Astrocyte of the hippocampus (primary cell): Measurements from ENCODE around the gene ENO2.

Experiments used
- DNase-seq: peaks from one replicate; pipeline ENCODE4 v3.0.0; 2011; ENCODE audit warnings: low read depth, low spot score

The ENO2 gene

GRCh38 chr12:6912164-6912935, 2.0 kb upstream of the ENO2 start:
- no peak for DNase-seq

GRCh38 chr12:6914947-6915788, 788 bp downstream of the ENO2 start:
- no peak for DNase-seq

- DNase-seq = no peak
Observed at GRCh38 chr12:6915789-6916285, 1.5 kb downstream of the ENO2 start.

DNA sequence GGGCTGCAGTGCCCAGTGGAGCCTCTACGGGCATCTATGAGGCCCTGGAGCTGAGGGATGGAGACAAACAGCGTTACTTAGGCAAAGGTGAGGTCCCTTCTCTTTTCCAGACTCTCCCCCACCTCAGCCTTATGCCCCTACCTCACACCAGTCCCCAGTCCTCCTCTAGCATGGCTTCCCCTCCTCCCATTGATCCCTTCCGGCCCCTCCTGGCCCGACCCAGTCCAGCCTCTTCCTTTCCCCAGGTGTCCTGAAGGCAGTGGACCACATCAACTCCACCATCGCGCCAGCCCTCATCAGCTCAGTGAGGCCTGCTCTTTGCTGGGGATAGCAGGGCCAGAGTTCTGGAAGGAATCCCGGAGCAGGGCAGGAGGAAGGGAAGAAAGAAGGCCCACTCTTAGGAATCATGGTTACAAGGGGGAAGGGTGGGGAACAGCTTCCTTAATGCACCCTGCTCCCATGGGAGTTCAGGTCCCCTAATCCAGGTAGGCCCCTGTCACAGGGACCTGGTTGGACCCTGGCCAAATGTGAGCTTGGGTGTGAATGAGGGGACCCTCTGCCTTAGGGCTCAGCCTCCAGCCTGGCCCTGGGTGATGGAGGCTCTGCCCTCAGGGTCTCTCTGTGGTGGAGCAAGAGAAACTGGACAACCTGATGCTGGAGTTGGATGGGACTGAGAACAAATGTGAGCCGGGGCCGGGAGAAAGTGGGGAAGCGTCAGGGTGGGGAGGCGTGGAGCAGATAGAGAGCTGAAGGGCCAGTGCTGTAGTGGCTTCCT, 2.2 kb downstream of the ENO2 start:
- no peak for DNase-seq

GRCh38 chr12:6917491-6918231, 3.3 kb downstream of the ENO2 start:
- peak; percentile 68 for DNase-seq

- no peak for DNase-seq
Observed at GRCh38 chr12:6919588-6919987, 5.2 kb downstream of the ENO2 start.

DNA sequence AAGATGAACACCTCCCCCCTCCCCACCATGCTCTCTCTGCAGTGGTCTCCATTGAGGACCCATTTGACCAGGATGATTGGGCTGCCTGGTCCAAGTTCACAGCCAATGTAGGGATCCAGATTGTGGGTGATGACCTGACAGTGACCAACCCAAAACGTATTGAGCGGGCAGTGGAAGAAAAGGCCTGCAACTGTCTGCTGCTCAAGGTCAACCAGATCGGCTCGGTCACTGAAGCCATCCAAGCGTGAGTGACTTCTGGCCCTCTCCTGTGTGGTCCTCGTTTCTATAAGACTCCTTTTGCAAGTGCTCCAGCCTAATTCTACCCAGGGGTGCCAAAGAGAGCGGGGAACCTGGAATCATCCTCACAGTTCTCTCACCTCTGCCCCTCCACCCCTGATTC, 7.2 kb downstream of the ENO2 start:
- DNase-seq = no peak

DNA sequence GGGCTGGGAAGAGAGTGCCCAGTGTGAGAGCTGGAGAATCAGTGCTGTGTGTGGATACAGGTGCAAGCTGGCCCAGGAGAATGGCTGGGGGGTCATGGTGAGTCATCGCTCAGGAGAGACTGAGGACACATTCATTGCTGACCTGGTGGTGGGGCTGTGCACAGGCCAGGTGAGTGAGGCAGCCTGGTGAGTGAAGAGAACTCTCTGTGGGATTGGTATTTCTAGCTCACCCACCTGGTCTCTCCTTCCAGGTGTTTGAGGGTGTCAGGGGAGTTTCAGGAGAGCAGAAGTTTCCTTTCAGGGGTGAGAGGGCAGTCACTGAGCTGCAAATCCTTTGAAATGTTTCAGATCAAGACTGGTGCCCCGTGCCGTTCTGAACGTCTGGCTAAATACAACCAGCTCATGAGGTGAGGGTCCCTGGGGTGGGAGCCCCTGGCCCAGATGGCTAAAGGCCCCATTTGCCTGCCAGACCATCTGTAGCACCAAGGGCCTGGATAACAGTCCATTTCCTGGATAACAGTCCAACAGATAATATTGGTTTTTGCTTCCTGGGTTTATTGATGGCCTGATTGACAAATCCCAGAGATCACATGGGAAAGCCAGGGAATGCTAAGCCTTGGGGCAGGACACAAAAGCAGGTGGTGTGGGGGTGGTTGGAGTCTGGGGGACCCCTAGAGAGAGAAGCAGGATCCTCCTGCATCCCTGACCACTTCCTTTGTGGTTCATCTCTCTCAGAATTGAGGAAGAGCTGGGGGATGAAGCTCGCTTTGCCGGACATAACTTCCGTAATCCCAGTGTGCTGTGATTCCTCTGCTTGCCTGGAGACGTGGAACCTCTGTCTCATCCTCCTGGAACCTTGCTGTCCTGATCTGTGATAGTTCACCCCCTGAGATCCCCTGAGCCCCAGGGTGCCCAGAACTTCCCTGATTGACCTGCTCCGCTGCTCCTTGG, 7.9 kb downstream of the ENO2 start:
- DNase-seq = no peak

DNA sequence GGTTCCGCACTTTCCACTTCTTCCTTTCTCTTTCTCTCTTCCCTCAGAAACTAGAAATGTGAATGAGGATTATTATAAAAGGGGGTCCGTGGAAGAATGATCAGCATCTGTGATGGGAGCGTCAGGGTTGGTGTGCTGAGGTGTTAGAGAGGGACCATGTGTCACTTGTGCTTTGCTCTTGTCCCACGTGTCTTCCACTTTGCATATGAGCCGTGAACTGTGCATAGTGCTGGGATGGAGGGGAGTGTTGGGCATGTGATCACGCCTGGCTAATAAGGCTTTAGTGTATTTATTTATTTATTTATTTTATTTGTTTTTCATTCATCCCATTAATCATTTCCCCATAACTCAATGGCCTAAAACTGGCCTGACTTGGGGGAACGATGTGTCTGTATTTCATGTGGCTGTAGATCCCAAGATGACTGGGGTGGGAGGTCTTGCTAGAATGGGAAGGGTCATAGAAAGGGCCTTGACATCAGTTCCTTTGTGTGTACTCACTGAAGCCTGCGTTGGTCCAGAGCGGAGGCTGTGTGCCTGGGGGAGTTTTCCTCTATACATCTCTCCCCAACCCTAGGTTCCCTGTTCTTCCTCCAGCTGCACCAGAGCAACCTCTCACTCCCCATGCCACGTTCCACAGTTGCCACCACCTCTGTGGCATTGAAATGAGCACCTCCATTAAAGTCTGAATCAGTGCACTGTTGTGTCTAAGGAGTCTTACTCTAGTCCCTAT, 8.8 kb downstream of the ENO2 start:
- DNase-seq = no peak

GRCh38 chr12:6923851-6924250, 9.5 kb downstream of the ENO2 start:
- DNase-seq = no peak

GRCh38 chr12:6925239-6925539, 10.8 kb downstream of the ENO2 start:
- no peak for DNase-seq

DNA sequence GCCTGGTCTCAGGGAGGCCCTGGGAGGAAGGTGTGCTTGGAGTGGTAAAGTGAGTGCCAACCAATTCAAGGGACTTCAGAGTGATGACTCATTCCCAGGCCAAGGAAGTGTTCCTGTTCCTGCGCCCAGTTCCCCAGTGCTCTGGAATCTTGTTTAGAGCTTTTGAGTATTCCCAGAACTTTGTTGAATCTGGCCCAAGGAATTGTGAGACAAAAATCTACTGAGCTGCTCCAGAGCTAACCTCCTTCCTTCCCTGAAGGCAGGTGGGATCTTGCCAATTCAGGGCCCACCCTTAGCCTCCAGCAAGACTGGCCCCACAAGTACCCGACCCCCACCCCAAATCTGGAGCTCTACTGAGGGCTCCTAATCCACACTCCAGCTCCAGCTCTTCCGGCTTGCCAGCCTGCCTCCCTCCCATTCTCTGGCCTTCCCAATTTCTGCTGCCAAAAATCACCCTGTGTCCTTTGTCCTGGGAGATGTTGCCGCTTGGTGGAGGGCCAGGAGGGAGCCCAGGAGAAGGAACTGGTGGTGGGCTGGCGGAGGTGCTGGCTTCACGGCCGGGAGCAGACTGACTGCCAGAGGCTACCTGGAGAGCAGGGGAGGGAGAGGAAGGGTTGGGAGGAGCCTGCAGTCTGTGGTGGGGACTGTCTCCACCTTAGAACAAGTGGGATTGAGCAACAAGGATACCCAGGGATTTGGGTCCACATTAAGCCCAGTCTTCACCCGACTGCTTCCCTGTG, 11.3 kb downstream of the ENO2 start:
- peak; percentile 93 for DNase-seq

GRCh38 chr12:6927379-6928021, 13.1 kb downstream of the ENO2 start, which contains the start of gene ATN1:
ATN1 (plus strand) TSS chr12:6927959; CDS start chr12:6934002, 6,043 bp downstream.
- DNase-seq = peak; percentile 93

GRCh38 chr12:6928022-6928702, 13.8 kb downstream of the ENO2 start:
- DNase-seq = no peak

GRCh38 chr12:6928703-6929407, 14.5 kb downstream of the ENO2 start:
- DNase-seq = no peak

- DNase-seq = no peak
Observed at GRCh38 chr12:6929466-6930452, 15.4 kb downstream of the ENO2 start.
